GM23248 (cell line): ENCODE results near the gene C4A.
"Not testable (repeated sequence)": the region's sequence is repeated elsewhere in the genome, so short reads cannot be mapped to it uniquely, and the experiment has no call there.

Source experiments
- EZH2 ChIP-seq: fragments of 200-600 bp; sonication (generic); IDR thresholded peaks from 2 replicates; pipeline ENCODE4 v1.6.1; 2018; ENCODE audit warnings: antibody characterized with exemption, mild to moderate bottlenecking; ENCODE audit not compliant: insufficient read depth, poor library complexity, severe bottlenecking
- EZH2phosphoT487 ChIP-seq: fragments of 200-600 bp; sonication (generic); IDR thresholded peaks from 2 replicates; pipeline ENCODE4 v1.6.1; 2018; ENCODE audit warnings: antibody characterized with exemption, moderate library complexity, mild to moderate bottlenecking, low read depth; ENCODE audit not compliant: insufficient read depth

GRCh38 chr6:31996385-31996784, 14.5 kb downstream of the C4A start:
- TF ChIP-seq EZH2phosphoT487, EZH2: not testable (repeated sequence)
